ENCODE measurements around the gene KRT73.

Gene KRT73

GRCh38 chr12:52645120-52645761, 26.9 kb upstream of the KRT73 start:
- no peak for DNase-seq

DNA sequence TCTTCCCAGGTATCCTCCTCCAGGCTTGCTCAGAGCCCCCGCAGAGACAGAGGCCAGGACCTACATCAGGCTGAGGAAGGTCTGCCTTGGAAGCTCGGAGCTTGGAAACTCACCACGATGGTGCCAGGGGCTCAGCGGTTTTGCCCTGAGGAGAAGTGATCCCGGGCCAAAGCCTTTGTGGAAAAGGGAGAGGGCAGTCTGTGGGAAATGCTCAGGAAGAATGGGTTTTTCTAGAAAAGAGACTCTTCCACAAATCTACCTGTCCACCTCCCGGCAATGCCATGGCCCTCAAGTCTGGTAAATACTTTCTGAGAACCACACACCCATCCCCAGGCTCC, 25.7 kb upstream of the KRT73 start:
- DNase-seq, result no peak

DNA sequence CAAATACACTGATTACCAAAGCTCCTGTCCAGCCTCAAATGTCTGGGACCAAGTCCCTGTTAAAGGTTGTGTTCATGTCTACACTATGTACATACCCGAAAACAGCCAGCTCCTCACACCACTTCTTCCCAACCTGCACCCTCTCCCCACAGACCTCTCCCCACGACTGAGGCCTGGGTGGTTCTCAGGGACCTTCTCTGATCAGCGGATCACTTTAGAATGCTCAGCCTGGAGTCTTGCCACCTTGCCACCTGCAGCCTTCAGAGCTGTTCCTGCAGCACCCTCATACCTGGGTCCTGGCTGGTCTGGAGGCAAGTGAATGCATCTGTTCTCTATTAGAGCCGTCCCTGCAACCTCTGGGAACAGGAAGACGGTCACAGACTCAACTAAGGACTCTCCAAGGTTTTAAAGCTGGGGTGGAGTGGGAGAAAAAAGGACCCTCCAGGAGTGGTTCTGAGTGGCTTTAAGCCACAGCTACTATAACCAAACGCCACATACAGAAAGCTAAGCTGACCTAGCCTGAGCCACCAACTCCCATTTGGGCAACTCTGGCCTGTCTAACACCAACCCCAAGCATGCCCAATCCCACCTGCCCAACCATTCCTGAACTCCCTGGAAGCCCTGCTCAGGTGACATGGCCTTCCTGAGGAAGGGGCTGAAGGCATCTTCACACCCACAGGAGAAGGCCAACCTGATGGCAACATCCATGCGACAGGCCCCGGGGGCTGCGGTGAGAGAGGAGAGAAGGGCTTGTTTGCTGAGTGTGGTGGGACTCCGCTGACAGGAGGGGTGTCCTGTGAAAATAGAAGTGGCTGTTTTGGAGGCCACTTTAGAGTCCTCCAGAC, 25.1 kb upstream of the KRT73 start:
- no peak for DNase-seq

GRCh38 chr12:52641468-52641867, 23.1 kb upstream of the KRT73 start:
- DNase-seq, result no peak

GRCh38 chr12:52637299-52637698, 18.9 kb upstream of the KRT73 start:
- no peak for DNase-seq

- no peak for DNase-seq
Measured at GRCh38 chr12:52636592-52637258, 18.4 kb upstream of the KRT73 start.

DNA sequence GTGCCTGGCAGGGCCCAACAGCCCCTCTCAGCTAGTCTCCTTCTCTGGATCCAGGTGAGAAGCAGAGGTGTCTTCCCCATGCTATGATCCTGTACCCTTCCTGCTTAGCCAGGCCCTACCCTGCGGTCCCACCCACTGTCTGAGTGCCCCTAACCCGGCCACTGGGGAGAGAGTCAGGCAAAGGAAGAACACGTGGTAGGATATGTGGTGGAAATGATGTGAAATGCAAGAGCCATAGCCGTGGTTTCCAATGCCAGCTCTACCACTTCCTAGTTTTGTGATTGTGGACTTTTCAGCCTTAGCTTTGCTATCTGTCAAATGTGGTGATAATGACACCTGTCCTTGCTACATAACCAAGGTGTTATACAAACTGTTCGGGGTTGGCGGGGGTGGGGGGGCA, 17.8 kb upstream of the KRT73 start:
- no peak for DNase-seq

DNA sequence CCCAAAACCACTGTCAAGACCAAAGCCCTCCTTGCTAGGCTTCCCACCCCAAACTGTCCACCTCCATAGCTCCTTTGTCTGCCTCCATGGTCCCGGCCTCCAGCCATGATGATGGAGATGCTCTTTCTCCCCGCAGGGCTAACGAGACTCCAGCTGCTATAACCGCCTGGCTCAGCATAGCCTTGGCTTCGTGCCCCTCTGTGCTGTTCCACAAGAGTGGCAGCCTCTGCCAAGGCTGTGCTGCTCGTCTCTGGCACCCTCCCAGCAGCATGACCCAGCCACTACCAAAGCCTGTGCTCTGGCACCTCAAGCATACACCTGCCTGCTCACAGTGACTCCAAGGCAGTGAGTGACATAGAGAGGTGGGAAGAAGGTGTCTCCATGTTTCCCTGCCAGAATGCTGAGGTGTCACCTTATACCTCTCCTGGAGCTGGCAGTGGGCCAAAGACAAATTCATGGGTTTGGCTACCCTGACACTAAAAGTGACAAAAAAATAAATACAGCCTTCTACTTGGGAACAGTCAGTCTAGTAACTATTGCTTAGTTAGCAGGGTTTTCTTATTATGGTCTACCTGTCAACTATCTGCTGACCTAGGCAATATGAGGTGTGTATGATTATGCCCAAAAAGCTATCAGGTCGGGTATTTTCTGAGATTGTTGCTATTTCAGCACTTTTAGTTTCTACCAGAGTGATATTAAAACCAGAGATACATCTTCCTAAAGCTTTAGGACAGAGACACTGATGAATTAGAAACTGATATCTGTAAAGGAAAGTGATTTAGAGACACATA, 16.1 kb upstream of the KRT73 start:
- DNase-seq, result no peak

GRCh38 chr12:52633383-52633782, 15.0 kb upstream of the KRT73 start:
- no peak for DNase-seq

DNA sequence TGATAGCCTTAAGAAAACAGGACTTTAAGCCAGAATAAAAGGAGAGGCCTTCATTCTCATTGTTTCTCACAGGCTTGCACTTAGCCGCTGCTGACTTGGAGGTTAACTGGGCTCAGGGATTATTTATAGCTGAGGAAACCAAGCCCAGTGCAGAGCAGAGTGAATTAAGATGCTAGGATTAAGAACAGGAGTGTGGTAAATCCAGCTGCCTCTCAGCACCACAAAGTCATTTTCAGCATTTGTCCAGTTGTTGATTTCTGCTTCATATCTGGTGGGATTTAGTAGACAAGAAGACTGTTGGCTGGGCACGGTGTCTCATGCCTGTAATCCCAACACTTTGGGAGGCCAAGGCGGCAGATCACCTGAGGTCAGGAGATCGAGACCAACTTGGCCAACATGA, 14.3 kb upstream of the KRT73 start:
- DNase-seq, result no peak

DNA sequence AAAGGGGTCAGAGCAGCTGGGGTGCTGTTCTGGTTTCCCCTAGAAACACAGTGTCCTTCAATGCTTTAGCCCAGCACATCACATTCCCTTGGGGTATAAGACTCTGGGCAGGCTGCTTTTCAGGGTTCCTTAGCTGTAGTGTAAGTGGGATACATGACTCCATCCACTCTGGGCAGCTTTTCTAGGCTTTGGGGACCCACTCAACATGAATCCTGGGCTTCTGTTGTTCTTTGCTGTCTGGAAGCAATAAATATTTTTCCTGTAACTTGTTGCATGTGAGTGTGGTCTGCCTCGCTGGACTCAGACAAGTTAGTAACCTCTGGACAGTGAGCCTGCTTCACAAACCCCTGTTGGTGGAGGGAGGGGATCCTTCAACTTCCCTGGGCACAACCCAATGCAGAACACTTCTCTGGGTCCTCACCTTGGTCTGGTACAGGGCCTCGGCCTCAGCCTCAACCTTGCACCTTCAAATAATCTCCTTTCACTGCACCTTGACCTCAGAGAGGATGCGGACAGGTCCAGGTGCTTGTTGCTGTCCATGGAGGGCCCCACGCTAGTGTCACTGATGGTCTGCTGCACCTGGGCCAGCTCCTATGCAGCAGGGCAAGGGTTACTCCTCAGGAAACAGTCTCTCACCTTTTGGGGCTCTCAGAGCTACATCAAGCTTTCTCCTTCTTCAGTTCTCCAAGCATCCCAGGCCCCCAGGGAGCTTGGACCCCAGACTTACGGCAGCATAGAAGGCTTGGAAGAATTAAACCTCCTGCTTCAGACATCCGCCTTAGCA, 13.5 kb upstream of the KRT73 start:
- DNase-seq, result no peak

DNA sequence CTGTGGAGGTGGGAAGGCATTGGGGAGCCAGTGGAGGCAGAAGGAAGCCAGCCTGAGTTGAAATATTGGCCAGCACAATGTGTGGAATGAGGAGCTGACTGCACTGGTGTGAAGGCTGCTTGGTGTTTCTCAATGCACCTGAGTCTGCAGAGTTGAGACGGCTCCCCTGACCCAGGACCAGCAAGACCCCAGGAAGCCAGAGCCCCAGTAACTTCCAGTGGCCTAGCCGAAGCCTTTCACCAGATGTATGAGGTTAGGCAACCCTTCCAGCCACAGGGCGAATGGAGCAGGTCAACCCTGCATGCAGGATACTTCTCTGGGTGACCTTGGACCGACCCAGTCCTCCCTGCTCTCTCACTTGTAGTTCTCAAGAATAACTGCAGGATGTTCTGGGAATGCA, 12.9 kb upstream of the KRT73 start:
- no peak for DNase-seq

GRCh38 chr12:52630599-52631200, 12.3 kb upstream of the KRT73 start:
- no peak for DNase-seq

- no peak for DNase-seq
Measured at GRCh38 chr12:52630008-52630500, 11.7 kb upstream of the KRT73 start.

GRCh38 chr12:52629281-52630007, 11.1 kb upstream of the KRT73 start:
- DNase-seq, result no peak

DNA sequence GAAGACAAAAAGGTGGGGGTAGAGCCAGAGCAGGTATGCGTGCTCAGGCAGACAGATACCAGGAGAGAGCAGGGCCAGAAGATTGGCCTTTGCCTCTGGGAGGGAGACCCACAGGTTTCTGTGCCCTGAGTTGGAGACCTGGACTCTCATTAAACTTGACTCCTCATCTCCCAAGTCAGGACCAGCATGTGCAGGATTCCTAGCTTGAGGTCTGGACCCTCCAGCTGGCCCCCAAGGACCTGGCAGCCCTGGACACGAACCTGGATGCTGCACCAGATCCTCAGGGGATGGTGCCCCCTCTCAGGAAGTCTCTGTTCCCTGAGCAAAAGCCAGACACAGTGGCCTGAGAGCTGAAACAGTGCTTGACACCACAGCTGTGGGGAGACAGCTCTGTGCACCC, 10.5 kb upstream of the KRT73 start:
- no peak for DNase-seq

DNA sequence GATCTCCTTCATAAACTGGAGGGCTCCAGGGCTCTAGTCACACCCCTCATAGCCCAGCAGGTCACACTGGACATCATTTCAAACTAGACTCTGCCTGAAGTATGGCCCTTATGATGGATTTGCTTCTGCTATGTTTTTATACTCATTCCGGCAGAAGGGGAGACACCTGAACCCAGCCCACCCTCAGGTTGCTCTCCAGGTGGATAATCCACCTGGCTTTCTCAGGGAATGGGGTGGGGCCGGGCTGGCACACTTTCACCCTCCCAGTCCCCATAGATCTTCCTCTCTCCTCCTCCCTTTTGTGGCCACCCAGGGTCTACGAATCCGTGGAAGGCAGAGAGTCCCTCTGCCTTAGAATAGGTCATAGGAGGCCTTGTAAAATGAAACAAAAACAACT, 9.8 kb upstream of the KRT73 start:
- no peak for DNase-seq

DNA sequence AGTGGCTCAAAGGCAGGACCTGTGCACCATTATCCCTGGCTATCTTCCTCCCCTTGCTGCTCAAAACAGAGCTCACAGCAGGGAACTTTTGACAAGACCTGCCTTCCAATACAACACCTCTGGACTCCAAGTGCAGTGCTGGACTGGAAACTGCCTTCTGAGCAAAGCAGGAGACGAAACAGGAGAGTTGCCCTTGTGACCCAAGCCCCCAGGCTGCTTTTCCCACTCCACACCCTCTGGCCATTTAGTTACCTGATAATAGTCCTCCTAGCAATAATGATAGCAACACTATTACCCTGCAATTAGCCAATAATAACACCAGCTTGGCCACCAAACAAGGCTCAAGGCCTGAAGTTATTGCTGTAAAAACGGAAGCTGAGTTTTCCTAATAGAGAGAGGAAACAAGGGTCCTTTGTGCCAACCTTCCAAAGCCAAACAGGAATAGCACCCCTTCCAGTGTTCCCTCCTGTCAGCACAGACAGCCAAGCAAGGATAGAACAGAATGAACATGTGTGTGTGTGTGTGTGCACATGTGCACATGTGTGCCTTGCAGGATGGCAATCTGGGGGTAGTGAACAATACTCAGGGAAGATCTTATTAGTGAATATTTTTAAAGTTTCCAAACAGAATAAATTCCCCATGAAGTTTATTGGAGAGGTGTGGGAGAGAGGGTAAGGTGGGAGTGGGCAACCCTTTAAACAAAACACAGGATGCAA, 9.2 kb upstream of the KRT73 start:
- no peak for DNase-seq

- DNase-seq, result no peak
Measured at GRCh38 chr12:52622349-52622748, 4.0 kb upstream of the KRT73 start.

DNA sequence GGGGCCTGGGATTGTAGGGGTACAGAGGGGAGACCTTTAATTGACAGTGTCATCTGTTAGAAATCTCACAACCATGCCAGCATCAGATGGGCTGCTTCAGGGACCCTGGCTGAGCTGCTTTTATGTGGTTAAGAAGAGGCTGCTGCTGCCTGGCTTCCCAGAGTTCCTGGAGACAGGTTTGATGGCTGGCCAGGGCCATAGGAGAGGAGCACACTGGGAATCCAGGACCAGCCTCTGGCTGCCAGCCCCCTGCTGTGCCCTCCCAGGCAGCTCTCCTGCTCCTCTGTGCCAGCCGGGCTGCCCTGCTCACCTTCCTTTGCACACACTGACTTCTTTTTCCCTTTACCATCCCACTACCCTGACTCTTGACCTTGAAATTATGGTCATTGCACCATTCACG, 507 bp upstream of the KRT73 start:
- DNase-seq, result no peak

- DNase-seq, result no peak
Measured at GRCh38 chr12:52617403-52617785, 965 bp downstream of the KRT73 start.

Measured in DMS153 (cell line).